Measurements from ENCODE around the gene ARID3A. TPM values are rescaled to one million over a fixed set of nuclear protein-coding genes. Genes with fewer than 3 reads are reported as not detected.

Gene ARID3A
- total RNA-seq, 1 donor from 2014 or later = 35.6 TPM

DNA sequence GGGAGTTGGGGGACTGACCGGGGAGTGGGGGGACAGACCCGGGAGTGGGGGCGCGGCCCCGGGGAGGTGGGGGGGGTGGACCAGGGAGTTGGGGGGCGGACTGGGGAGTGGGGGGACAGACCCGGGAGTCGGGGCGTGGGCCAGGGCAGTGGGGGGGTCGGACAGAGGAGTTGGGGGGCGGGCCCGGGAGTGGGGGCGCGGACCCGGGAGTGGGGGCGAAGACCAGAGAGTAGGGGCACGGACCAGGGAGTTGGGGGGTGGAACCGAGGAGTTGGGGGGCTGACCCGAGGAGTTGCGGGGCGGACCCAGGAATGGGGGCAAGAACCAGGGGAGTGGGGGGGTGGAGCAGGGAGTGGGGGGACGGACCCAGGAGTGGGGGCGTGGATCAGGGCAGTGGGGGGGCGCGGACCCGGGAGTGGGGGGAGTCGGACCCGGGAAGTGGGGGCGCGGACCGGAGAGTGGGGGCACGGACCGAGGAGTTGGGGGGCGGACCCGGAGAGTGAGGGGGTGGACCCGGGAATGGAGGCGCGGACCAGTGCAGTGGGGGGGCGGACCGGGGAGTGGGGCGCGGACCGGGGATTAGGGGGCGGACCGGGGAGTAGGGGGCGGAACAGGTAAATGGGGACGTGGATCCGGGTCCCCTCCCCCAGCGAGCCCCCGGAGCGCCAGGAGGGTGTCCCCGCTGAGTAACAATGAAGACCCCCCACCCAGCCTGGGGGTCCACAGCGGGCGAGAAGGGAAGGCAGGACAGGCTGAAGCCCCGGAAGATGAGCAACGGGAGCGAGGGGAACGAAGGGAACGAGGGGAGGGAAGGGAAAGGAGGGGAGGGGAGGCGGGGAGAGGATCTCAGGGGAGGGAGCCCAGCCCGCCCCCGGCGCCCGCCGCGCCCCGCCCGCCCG is 13.4 kb upstream of the ARID3A start:
- Mint-ChIP-seq H3K27me3 (no peaks in the 10 kb centered on the region), H3K27ac (peak overlapping the region; percentile 89), H3K4me3 (peak overlapping the region; percentile 85), H3K9me3 (no peaks in the 10 kb centered on the region), H3K36me3 (ENCODE audit: low read depth) (peaks cover 8% of the 10 kb centered on the region), H3K4me1 (peaks cover 29% of the 10 kb centered on the region)
- intact Hi-C loops (cut with micrococcal nuclease) = no loop called here
- peak; percentile 80 for DNase-seq

DNA sequence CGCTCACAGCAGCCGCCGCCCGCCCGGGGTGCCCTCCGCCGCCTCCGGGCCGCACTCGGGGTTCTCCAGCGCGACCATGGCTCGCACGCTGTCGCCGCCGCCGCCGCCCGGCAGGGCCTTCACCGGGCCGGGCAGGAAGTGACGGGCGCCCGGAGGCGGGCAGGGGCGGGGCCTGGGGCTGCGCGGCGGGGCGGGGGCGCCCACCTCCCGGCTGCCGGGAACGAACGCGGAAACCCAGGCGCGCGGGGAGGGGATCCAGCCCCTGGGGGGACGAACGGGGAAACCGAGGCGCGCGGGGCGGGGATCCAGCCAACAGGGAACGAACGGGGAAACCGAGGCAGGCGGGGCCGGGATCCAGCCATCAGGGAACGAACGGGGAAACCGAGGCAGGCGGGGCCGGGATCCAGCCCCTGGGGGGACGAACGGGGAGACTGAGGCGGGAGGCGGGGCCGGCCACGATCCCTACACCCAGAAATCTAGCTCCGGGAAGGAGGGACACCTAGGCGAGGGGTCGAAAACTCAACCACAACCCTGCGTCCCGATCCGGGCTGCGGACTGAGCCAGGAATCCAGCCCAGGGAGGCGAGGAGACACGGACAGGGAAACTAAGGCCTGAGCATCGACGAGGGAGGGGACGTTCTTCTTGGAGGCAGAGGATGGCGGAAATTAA is 12.6 kb upstream of the ARID3A start, which contains the start of gene R3HDM4:
Gene R3HDM4 (minus strand): TSS at position 140 of the 669 bp plus-strand sequence. CDS start 62 bp downstream, at position 78.
- intact Hi-C loops (cut with micrococcal nuclease) = no loop called here

GRCh38 chr19:916645-917322 is 9.1 kb upstream of the ARID3A start:
- no peak overlapping the region for H3K27ac Mint-ChIP-seq
- H3K4me3 Mint-ChIP-seq = peak overlapping the region; percentile 23
- peaks cover 2% of the 10 kb centered on the region for H3K27me3 Mint-ChIP-seq
- H3K4me1 Mint-ChIP-seq = peaks cover 15% of the 10 kb centered on the region
- peak; percentile 66 for DNase-seq
- peaks cover 1% of the 10 kb centered on the region for H3K36me3 Mint-ChIP-seq (ENCODE audit: low read depth)
- no peaks in the 10 kb centered on the region for H3K9me3 Mint-ChIP-seq
- intact Hi-C loops (cut with micrococcal nuclease) = no loop called here

More for the DNA sequence above, 12.6 kb upstream of the ARID3A start, which contains the start of gene R3HDM4:
- Mint-ChIP-seq H3K4me3 (peak within 1 kb of the TSS; percentile 85), H3K27me3 (peaks cover 2% of the 10 kb centered on the region), H3K9me3 (no peaks in the 10 kb centered on the region), H3K36me3 (ENCODE audit: low read depth) (peaks cover 8% of the 10 kb centered on the region), H3K4me1 (peaks cover 26% of the 10 kb centered on the region), H3K27ac (peak within 1 kb of the TSS; percentile 89)
- DNase-seq = peak; percentile 97

DNA sequence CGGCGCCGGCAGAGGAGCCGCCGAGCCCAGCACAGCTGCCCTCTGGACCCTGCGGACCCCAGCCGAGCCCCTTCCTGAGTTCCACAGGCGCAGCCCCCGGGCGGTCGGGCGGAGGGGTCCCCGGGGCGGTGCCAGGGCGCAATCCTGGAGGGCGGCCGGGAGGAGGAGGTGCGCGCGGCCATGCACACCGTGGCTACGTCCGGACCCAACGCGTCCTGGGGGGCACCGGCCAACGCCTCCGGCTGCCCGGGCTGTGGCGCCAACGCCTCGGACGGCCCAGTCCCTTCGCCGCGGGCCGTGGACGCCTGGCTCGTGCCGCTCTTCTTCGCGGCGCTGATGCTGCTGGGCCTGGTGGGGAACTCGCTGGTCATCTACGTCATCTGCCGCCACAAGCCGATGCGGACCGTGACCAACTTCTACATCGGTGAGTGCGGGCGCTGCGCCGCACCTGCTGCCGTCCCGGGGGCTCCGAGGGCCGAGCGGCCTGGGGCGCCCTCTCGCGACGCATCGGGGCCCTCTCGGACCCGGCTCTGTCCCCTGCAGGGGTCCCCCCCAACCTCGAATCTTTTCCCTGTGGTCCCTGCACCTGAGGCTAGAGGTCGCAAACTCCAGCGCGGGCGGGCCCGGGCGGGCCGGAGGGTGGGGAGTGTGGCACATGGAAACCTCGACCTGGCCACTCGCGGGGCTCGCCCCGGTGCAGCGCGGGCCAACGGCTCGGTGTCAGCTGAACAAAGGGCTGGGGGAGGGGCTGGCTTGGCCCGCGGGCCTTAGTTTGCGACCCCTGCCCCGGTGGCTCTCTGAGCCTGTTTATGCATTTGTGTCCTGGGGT is 8.3 kb upstream of the ARID3A start, which contains the start of gene KISS1R:
Gene KISS1R (plus strand): TSS at position 11 of the 829 bp plus-strand sequence. CDS start 170 bp downstream, at position 181.
- Mint-ChIP-seq H3K4me3 (peak within 1 kb of the TSS; percentile 80), H3K27me3 (peaks cover 2% of the 10 kb centered on the region), H3K36me3 (ENCODE audit: low read depth) (peaks cover 1% of the 10 kb centered on the region), H3K4me1 (peaks cover 17% of the 10 kb centered on the region), H3K27ac (peak within 1 kb of the TSS; percentile 74), H3K9me3 (no peaks in the 10 kb centered on the region)
- intact Hi-C loops (cut with micrococcal nuclease) = no loop called here
- peak; percentile 84 for DNase-seq

DNA sequence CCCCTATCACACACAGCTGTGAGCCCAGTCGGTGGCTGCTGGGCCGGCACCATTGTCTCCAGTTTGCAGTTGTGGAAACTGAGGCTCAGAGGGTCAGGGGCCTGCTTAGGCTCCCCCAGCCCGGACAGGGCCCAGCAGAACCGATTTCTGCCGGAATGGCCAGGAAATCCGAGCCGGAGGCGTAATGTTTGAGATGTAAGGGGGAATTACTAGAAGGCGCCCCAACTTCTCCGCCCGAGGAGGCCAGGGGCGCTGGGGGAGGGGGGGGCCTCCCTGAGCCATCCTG is 7.7 kb upstream of the ARID3A start:
- DNase-seq = no peak
- Mint-ChIP-seq H3K27ac (peak overlapping the region; percentile 74), H3K27me3 (peaks cover 2% of the 10 kb centered on the region), H3K4me1 (peaks cover 17% of the 10 kb centered on the region), H3K36me3 (ENCODE audit: low read depth) (peaks cover 1% of the 10 kb centered on the region), H3K9me3 (no peaks in the 10 kb centered on the region), H3K4me3 (peak overlapping the region; percentile 80)
- intact Hi-C loops (cut with micrococcal nuclease) = no loop called here

- Mint-ChIP-seq H3K27me3 (peaks cover 2% of the 10 kb centered on the region), H3K36me3 (ENCODE audit: low read depth) (peaks cover 1% of the 10 kb centered on the region), H3K4me1 (peaks cover 17% of the 10 kb centered on the region), H3K9me3 (no peaks in the 10 kb centered on the region), H3K4me3 (peak overlapping the region; percentile 75), H3K27ac (peak overlapping the region; percentile 73)
- intact Hi-C loops (cut with micrococcal nuclease) = no loop called here
- peak; percentile 77 for DNase-seq
Observed at GRCh38 chr19:918481-919198, 7.2 kb upstream of the ARID3A start.

DNA sequence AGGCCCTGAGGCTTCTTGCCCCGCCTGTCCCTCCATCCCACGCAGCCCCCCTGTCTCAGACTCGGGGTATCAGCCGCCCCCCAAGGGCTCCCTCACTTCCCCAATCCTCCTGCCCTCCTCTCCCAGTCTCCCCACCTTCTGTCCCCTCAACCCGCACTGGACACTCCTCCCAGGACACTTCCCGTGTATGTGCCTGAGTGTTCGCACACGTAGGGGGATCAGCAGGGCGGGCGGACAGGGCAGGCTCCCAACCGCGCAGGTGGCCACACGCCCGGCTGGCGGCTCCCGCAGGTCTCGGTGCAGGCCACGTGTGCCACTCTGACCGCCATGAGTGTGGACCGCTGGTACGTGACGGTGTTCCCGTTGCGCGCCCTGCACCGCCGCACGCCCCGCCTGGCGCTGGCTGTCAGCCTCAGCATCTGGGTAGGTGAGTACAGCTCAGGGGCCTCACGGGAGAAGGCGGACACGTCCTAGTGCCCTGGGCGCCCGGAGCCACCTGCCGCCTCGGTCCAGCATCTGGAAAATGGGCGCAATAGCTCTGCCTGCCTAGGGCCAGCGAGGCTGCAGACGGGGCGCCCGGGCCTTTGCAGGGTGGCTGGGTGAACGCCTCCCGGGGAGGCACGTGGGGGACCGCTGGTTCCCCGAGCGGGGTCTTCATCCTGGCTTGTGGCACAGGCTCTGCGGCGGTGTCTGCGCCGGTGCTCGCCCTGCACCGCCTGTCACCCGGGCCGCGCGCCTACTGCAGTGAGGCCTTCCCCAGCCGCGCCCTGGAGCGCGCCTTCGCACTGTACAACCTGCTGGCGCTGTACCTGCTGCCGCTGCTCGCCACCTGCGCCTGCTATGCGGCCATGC is 6.4 kb upstream of the ARID3A start:
- H3K4me1 Mint-ChIP-seq = peaks cover 18% of the 10 kb centered on the region
- H3K9me3 Mint-ChIP-seq = no peaks in the 10 kb centered on the region
- H3K36me3 Mint-ChIP-seq (ENCODE audit: low read depth) = peaks cover 1% of the 10 kb centered on the region
- peak overlapping the region; percentile 73 for H3K27ac Mint-ChIP-seq
- DNase-seq = peak; percentile 82
- peaks cover 2% of the 10 kb centered on the region for H3K27me3 Mint-ChIP-seq
- intact Hi-C loops (cut with micrococcal nuclease) = loop anchor here (1.0 to 5.0 kb wide), 4 partner anchors 149 to 321 kb away; partner anchors contain the start of gene ATP5F1D
- peak overlapping the region; percentile 75 for H3K4me3 Mint-ChIP-seq

DNA sequence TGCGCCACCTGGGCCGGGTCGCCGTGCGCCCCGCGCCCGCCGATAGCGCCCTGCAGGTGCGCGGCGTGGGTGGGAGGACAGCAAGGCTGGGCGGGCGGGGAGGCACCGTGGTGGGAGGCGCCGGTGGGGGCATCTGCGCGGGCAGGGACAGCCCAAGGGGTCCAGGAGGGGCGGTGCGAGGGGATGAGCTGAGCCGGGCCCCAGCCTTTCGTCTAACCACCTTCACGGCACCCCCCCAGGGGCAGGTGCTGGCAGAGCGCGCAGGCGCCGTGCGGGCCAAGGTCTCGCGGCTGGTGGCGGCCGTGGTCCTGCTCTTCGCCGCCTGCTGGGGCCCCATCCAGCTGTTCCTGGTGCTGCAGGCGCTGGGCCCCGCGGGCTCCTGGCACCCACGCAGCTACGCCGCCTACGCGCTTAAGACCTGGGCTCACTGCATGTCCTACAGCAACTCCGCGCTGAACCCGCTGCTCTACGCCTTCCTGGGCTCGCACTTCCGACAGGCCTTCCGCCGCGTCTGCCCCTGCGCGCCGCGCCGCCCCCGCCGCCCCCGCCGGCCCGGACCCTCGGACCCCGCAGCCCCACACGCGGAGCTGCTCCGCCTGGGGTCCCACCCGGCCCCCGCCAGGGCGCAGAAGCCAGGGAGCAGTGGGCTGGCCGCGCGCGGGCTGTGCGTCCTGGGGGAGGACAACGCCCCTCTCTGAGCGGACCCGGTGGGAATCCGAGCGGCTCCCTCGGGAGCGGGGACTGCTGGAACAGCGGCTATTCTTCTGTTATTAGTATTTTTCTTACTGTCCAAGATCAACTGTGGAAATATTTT is 5.6 kb upstream of the ARID3A start:
- peaks cover 16% of the 10 kb centered on the region for H3K4me1 Mint-ChIP-seq
- H3K36me3 Mint-ChIP-seq (ENCODE audit: low read depth) = peaks cover 1% of the 10 kb centered on the region
- H3K9me3 Mint-ChIP-seq = no peaks in the 10 kb centered on the region
- H3K27ac Mint-ChIP-seq = peak overlapping the region; percentile 92
- peaks cover 2% of the 10 kb centered on the region for H3K27me3 Mint-ChIP-seq
- DNase-seq = peak; percentile 90
- intact Hi-C loops (cut with micrococcal nuclease) = loop anchor here (1.0 to 5.0 kb wide), 4 partner anchors 150 to 321 kb away; partner anchors contain the start of gene ATP5F1D
- H3K4me3 Mint-ChIP-seq = peak overlapping the region; percentile 86

GRCh38 chr19:924553-925086 is 1.2 kb upstream of the ARID3A start:
- intact Hi-C loops (cut with micrococcal nuclease) = loop anchor here (1.0 to 5.0 kb wide), 4 partner anchors 60 to 268 kb away; partner anchors contain the start of genes PTBP1 and WDR18
- Mint-ChIP-seq H3K27me3 (no peaks in the 10 kb centered on the region), H3K4me1 (peaks cover 12% of the 10 kb centered on the region), H3K9me3 (no peaks in the 10 kb centered on the region), H3K27ac (peak overlapping the region; percentile 81), H3K4me3 (peak overlapping the region; percentile 86), H3K36me3 (ENCODE audit: low read depth) (peaks cover 1% of the 10 kb centered on the region)
- peak; percentile 79 for DNase-seq

DNA sequence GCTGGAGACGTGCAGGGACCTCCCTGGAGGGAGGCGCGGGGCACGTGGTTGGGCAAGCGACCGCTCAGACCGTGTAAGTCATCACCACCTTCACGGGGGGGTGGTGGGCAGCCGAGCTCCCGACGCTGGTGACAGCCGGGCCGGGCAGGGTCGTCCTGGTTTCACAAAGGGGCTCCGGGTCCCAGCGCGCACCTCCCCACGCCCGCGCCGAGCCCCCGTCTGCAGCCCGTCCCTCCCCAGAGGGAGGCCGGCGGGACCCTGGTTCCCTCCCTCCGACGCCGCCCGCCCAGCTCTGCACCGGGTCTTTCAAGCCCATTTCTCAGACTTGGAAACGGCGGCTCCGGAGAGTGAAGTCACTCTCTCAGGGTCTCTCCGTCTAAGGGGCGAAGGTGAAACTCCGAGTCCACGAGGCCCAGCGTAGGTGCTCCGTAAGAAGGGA is 729 bp upstream of the ARID3A start:
- H3K9me3 Mint-ChIP-seq = no peaks in the 10 kb centered on the region
- H3K27me3 Mint-ChIP-seq = no peaks in the 10 kb centered on the region
- peak overlapping the region; percentile 86 for H3K4me3 Mint-ChIP-seq
- H3K4me1 Mint-ChIP-seq = peaks cover 12% of the 10 kb centered on the region
- DNase-seq = no peak
- peaks cover 3% of the 10 kb centered on the region for H3K36me3 Mint-ChIP-seq (ENCODE audit: low read depth)
- peak overlapping the region; percentile 83 for H3K27ac Mint-ChIP-seq
- intact Hi-C loops (cut with micrococcal nuclease) = loop anchor here (1.0 to 2.0 kb wide), 2 partner anchors 59 to 128 kb away; partner anchors contain the start of genes PTBP1 and WDR18

DNA sequence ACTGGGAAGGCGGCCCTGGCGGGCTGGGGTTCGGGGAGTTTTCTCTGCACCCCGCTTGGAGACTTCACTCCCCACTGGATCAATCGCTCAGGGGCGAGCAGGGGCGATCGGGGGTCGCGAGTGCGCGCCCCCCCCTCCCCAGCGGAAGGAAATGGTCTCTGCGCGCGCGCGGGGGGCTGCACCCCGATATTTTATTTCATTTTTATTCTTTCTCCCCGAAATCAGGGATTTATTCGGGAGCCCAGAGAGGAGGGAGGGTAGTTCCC is 421 bp downstream of the ARID3A start:
- Mint-ChIP-seq H3K36me3 (ENCODE audit: low read depth) (peaks cover 5% of the 10 kb centered on the region), H3K9me3 (no peaks in the 10 kb centered on the region), H3K27me3 (no peaks in the 10 kb centered on the region), H3K27ac (no peak overlapping the region), H3K4me1 (peaks cover 8% of the 10 kb centered on the region), H3K4me3 (peak overlapping the region; percentile 81)
- DNase-seq = no peak
- intact Hi-C loops (cut with micrococcal nuclease) = no loop called here
